Right lobe of liver (tissue), 6 donors: ENCODE data around the gene NR3C2. TPM values are rescaled to one million over a fixed set of nuclear protein-coding genes. Genes with fewer than 3 reads are reported as not detected.

Experiments
- ATAC-seq, 4 donors: fragments of 200-7000 bp; cut with Tn5 transposase; one replicate each; pipeline ENCODE4 v1.9.1; 2020; ENCODE audit warnings: mild to moderate bottlenecking in 4 of 4, moderate library complexity in 4 of 4
- DNase-seq, 3 donors: peaks; one replicate each; pipeline ENCODE4 v3.0.0-alpha.2; 2020
- H3K27ac ChIP-seq, 3 donors: fragments of 200-600 bp; one replicate each; pipeline ENCODE4 v1.8.0; 2022
- H3K27me3 ChIP-seq, 2 donors: fragments of 200-600 bp; one replicate each; pipeline ENCODE4 v1.8.0; 2022
- H3K36me3 ChIP-seq, 4 donors: fragments of 200-600 bp; sonication (generic) in 1 of 4; one replicate each; pipeline versions ENCODE4 v1.5.1 to v1.8.0; 2017 to 2022; ENCODE audit warnings: control low read depth in 1 of 4
- H3K4me1 ChIP-seq, 4 donors: fragments of 200-600 bp; sonication (generic) in 1 of 4; one replicate each; pipeline versions ENCODE4 v1.5.1 to v1.8.0; 2017 to 2022; ENCODE audit warnings: control low read depth in 1 of 4
- H3K4me3 ChIP-seq, 3 donors: fragments of 200-600 bp; one replicate each; pipeline ENCODE4 v1.8.0; 2022
- H3K9me3 ChIP-seq, 4 donors: fragments of 200-600 bp; sonication (generic) in 1 of 4; one replicate each; pipeline versions ENCODE4 v1.5.1 to v1.8.0; 2017 to 2022; ENCODE audit warnings: control low read depth in 1 of 4
- CTCF ChIP-seq, 4 donors: fragments of 200-600 bp in 3 of 4; fragments of 450-650 bp in 1 of 4; IDR thresholded peaks; one replicate each; pipeline versions ENCODE4 v1.5.1 to v1.8.0; 2016 to 2022; ENCODE audit warnings: antibody characterized with exemption in 4 of 4, mild to moderate bottlenecking in 2 of 4
- POLR2A ChIP-seq: fragments of 450-650 bp; IDR thresholded peaks from one replicate; pipeline ENCODE4 v1.6.1; 2017; ENCODE audit warnings: antibody characterized with exemption, mild to moderate bottlenecking
- WGBS: methylation state at CpG from one replicate; pipeline ENCODE4 v1.1.6; 2018; ENCODE audit warnings: low coverage, low lambda C conversion rate; ENCODE audit not compliant: insufficient coverage; ENCODE audit errors: missing lambda C conversion rate; 5-methylcytosine and 5-hydroxymethylcytosine counted together
- intact Hi-C, 2 donors: fragments of 100-400 bp; cut with DNase I; formaldehyde crosslinking; loops; one replicate each; pipeline versions ENCODE4 v1.11.2 to v1.14.1; 2022
- total RNA-seq, 6 experiments: library from RNA; depleted of rRNA in 2 of 6; stranded (reverse); fragments of >200 nt in 2 of 6; fragmentation: NEBNext Ultra II Directional in 3 of 6; extraction: Animal tissue kit (Norgen Biotek cat#: 25700) in 3 of 6; gene quantifications; one replicate each; pipeline versions ENCODE4 v1.1.0 to v1.2.4, GENCODE V29; 2016 to 2023
- donor health status: DM: no; HTN: yes; CAD: no.
- donor health status: DM: no; HTN: no; CAD: no.
- donor health status: DM: no; HTN: no; CAD: no.
- donor health status: DM: no; HTN: yes; CAD: no.
- donor health status: DM: no; HTN: yes; CAD: no.

The NR3C2 gene
- total RNA-seq, 6 experiments from 2014 or later = 4.8 to 15.9 (median 8.9) TPM

GRCh38 chr4:148448141-148448540 lies 5.9 kb upstream of the NR3C2 start:
- TF ChIP-seq POLR2A = no peak
- TF ChIP-seq CTCF (IDR thresholded peaks at IDR 0.05) = no peak
- Histone ChIP-seq H3K4me1 (peaks cover 0 to 5% (median 0%) of the 10 kb centered on the region in 4 donors), H3K27ac (no peak overlapping the region), H3K4me3 (no peak overlapping the region), H3K9me3 (no peaks in the 10 kb centered on the region), H3K27me3 (no peaks in the 10 kb centered on the region), H3K36me3 (no peaks in the 10 kb centered on the region)
- DNase-seq (no peak), ATAC-seq (no peak)
- intact Hi-C loops = no loop called here

- TF ChIP-seq CTCF (IDR thresholded peaks at IDR 0.05) (no peak), POLR2A (no peak)
- Histone ChIP-seq H3K27ac (no peak overlapping the region), H3K27me3 (no peaks in the 10 kb centered on the region), H3K4me3 (peak overlapping the region in 1 of 3 donors; percentile 16), H3K36me3 (no peaks in the 10 kb centered on the region), H3K9me3 (no peaks in the 10 kb centered on the region), H3K4me1 (peaks cover 0 to 5% (median 0%) of the 10 kb centered on the region in 4 donors)
- 15% methylated on average over 8 of the region's 8 CpGs for WGBS
- intact Hi-C loops = no loop called here
- DNase-seq (no peak), ATAC-seq (peak in 1 of 4 donors; percentile 1)
Measured at GRCh38 chr4:148447681-148448080, 5.5 kb upstream of the NR3C2 start.

GRCh38 chr4:148445860-148446330 lies 3.7 kb upstream of the NR3C2 start:
- ATAC-seq = no peak
- 3% methylated on average over 11 of the region's 13 CpGs for WGBS
- H3K4me3 ChIP-seq = peak overlapping the region; percentile 78 to 86 (median 85)
- H3K4me1 ChIP-seq = peaks cover 0 to 5% (median 0%) of the 10 kb centered on the region in 4 donors
- H3K27me3 ChIP-seq = no peaks in the 10 kb centered on the region
- H3K27ac ChIP-seq = peak overlapping the region; percentile 17 to 80 (median 68)
- no peak for DNase-seq
- TF ChIP-seq POLR2A (no peak), CTCF (IDR thresholded peaks at IDR 0.05) (no peak)
- H3K36me3 ChIP-seq = no peaks in the 10 kb centered on the region
- H3K9me3 ChIP-seq = no peaks in the 10 kb centered on the region
- intact Hi-C loops = no loop called here

DNA sequence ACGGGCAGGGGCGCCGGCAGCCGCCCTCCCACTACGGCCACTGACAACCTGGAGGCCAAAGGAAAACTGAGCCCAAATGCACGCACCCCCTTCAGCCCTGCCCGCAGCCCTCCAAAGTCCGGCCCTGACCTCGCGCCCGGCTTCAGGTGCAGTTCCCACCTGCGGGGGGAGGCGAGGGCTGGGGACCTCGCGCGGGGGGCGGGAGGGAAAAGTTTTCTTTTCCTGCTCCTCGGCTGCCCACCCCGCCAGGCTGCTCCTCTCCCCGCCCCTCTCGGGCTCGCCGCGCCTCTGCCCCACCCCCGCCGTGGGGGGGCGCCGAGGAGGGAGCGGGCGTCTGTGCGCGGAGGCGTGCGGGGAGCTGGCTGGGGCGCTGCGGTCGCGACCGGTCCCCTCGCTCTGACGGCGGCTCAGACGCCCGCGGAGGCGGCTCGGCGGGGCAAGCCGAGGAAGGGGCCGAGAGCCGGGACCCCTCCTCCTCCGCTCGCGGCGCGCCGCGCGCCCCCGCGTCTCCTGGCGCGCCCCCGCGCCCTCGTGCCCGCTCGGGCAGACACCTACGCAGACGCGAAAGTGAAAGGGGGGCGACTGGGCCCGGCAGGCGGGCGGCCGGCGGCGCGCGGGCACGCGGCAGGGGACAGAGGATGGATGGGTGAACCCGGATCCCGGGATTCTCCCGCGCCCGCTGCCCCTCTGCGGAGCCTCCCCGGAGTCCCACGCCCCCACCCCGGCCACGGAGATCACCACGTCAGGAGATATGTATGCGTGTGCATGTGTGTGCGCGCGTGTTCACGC lies 3.1 kb upstream of the NR3C2 start:
- intact Hi-C loops = no loop called here
- Histone ChIP-seq H3K27me3 (no peaks in the 10 kb centered on the region), H3K36me3 (no peaks in the 10 kb centered on the region), H3K9me3 (no peaks in the 10 kb centered on the region), H3K4me3 (peak overlapping the region; percentile 78 to 86 (median 85)), H3K4me1 (peaks cover 0 to 5% (median 2%) of the 10 kb centered on the region in 4 donors), H3K27ac (peak overlapping the region; percentile 17 to 80 (median 68))
- TF ChIP-seq POLR2A = peak; percentile 32
- peak in 1 of 4 donors; percentile 5 for TF ChIP-seq CTCF (IDR thresholded peaks at IDR 0.05)
- ATAC-seq = peak; percentile 36 to 50 (median 41)
- WGBS = 0% methylated on average over 1 of the region's 98 CpGs
- DNase-seq = peak; percentile 77 to 82 (median 78)
